CD8-positive, alpha-beta memory T cell (primary cell): ENCODE results near the gene ASCC3. TPM values are rescaled to one million over a fixed set of nuclear protein-coding genes. Genes with fewer than 3 reads are reported as not detected.
A peak's percentile ranks its signal among the peaks of the same experiment; 100 is the strongest.

Source experiments
- CTCF ChIA-PET: fragments of 350-600 bp; sonication (Branson Sonifier 250); formaldehyde crosslinking; loops from one replicate; lab custom pipeline; 2021; ENCODE audit warnings: antibody characterized with exemption; lab: Charles Lee
- POLR2A ChIA-PET: fragments of 350-600 bp; sonication (Branson Sonifier 250); formaldehyde crosslinking; loops from one replicate; lab custom pipeline; 2021; ENCODE audit warnings: antibody characterized with exemption; lab: Charles Lee
- DNase-seq, 5 donors: peaks; one replicate each; pipeline versions ENCODE4 v3.0.0 to v3.0.0-alpha.2; 2020 to 2022; ENCODE audit warnings: mixed read lengths in 1 of 5
- H3K27ac ChIP-seq: one replicate; pipeline ENCODE4 v1.7.0; 2013; ENCODE audit warnings: low read depth, mild to moderate bottlenecking, low read length, moderate library complexity
- H3K27me3 ChIP-seq: 2 replicates; pipeline ENCODE4 v1.7.0; 2013; ENCODE audit warnings: low read length, mild to moderate bottlenecking; ENCODE audit not compliant: insufficient read depth, poor library complexity, severe bottlenecking
- H3K36me3 ChIP-seq: 2 replicates; pipeline ENCODE4 v1.7.0; 2013; ENCODE audit warnings: mild to moderate bottlenecking, low read length, moderate library complexity; ENCODE audit not compliant: insufficient read depth
- H3K4me1 ChIP-seq: 2 replicates; pipeline ENCODE4 v1.7.0; 2013; ENCODE audit warnings: mild to moderate bottlenecking, low read length, moderate library complexity; ENCODE audit not compliant: insufficient read depth
- H3K4me3 ChIP-seq: 2 replicates; pipeline ENCODE4 v1.7.0; 2013; ENCODE audit warnings: mild to moderate bottlenecking, low read length
- H3K9me3 ChIP-seq: 2 replicates; pipeline ENCODE4 v1.7.0; 2013; ENCODE audit warnings: mild to moderate bottlenecking, low read length
- H3K27ac Mint-ChIP-seq, 8 donors: one replicate each; pipeline ENCODE4 v1.8.0; 2020 to 2021; ENCODE audit warnings: mixed read lengths in 8 of 8, mild to moderate bottlenecking in 6 of 8, inconsistent platforms in 3 of 8, moderate library complexity in 3 of 8
- H3K27me3 Mint-ChIP-seq, 2 donors: one replicate each; pipeline ENCODE4 v1.8.0; 2020 to 2021; ENCODE audit warnings: mixed read lengths in 2 of 2, mild to moderate bottlenecking in 1 of 2, moderate library complexity in 1 of 2
- H3K36me3 Mint-ChIP-seq, 3 donors: one replicate each; pipeline ENCODE4 v1.8.0; 2020 to 2021; ENCODE audit warnings: mixed read lengths in 3 of 3, inconsistent platforms in 1 of 3, mild to moderate bottlenecking in 1 of 3
- H3K4me1 Mint-ChIP-seq, 3 donors: one replicate each; pipeline ENCODE4 v1.8.0; 2020 to 2021; ENCODE audit warnings: mixed read lengths in 3 of 3, inconsistent platforms in 1 of 3, mild to moderate bottlenecking in 1 of 3
- H3K4me3 Mint-ChIP-seq, 7 donors: one replicate each; pipeline ENCODE4 v1.8.0; 2020 to 2021; ENCODE audit warnings: mixed read lengths in 7 of 7, mild to moderate bottlenecking in 6 of 7, moderate library complexity in 4 of 7, inconsistent platforms in 2 of 7
- H3K9me3 Mint-ChIP-seq, 5 donors: one replicate each; pipeline ENCODE4 v1.8.0; 2020 to 2022; ENCODE audit warnings: mixed read lengths in 5 of 5, mild to moderate bottlenecking in 3 of 5, moderate library complexity in 2 of 5, inconsistent platforms in 1 of 5
- polyA plus RNA-seq: library from polyadenylated mRNA; unstranded; fragments of 300-500 nt; fragmentation: Illumina TruSeq; gene quantifications from one replicate; pipeline ENCODE4 v1.2.3, GENCODE V29; 2021
- total RNA-seq, 2 experiments: library from RNA; stranded (reverse); gene quantifications; one replicate each; pipeline ENCODE4 v1.2.3, GENCODE V29; 2021

ASCC3 gene
- total and polyA plus RNA-seq, 3 experiments from 2014 or later, result 26.8 to 65.1 (median 64.0) TPM

- Histone ChIP-seq H3K4me3 (no peak overlapping the region), H3K9me3 (no peaks in the 10 kb centered on the region), H3K36me3 (no peaks in the 10 kb centered on the region), H3K4me1 (no peaks in the 10 kb centered on the region), H3K27me3 (no peaks in the 10 kb centered on the region), H3K27ac (no peak overlapping the region)
- POLR2A ChIA-PET, result no interaction called here
- Mint-ChIP-seq H3K4me1 (peaks cover 3 to 28% (median 21%) of the 10 kb centered on the region in 3 donors), H3K4me3 (no peak overlapping the region), H3K36me3 (peaks cover 5 to 54% (median 17%) of the 10 kb centered on the region in 3 donors), H3K27me3 (no peaks in the 10 kb centered on the region), H3K27ac (no peak overlapping the region), H3K9me3 (no peaks in the 10 kb centered on the region)
- CTCF ChIA-PET, result no interaction called here
- DNase-seq, result no peak
Measured at GRCh38 chr6:100796049-100796823, 84.9 kb downstream of the ASCC3 start.

GRCh38 chr6:100790084-100790483 is 91.0 kb downstream of the ASCC3 start:
- ChIA-PET CTCF (no interaction called here), POLR2A (no interaction called here)
- H3K4me3 ChIP-seq, result no peak overlapping the region
- DNase-seq, result no peak
- H3K4me1 ChIP-seq, result no peaks in the 10 kb centered on the region
- peaks cover 7% of the 10 kb centered on the region for H3K36me3 ChIP-seq
- no peak overlapping the region for H3K27ac Mint-ChIP-seq
- H3K4me1 Mint-ChIP-seq, result peaks cover 3 to 29% (median 25%) of the 10 kb centered on the region in 3 donors
- peaks cover 10 to 36% (median 12%) of the 10 kb centered on the region in 3 donors for H3K36me3 Mint-ChIP-seq
- no peaks in the 10 kb centered on the region for H3K27me3 Mint-ChIP-seq
- H3K27ac ChIP-seq, result no peak overlapping the region
- no peaks in the 10 kb centered on the region for H3K9me3 ChIP-seq
- H3K27me3 ChIP-seq, result no peaks in the 10 kb centered on the region
- no peaks in the 10 kb centered on the region for H3K9me3 Mint-ChIP-seq
- peak overlapping the region in 1 of 7 donors; percentile 15 for H3K4me3 Mint-ChIP-seq

GRCh38 chr6:100785982-100786381 is 95.1 kb downstream of the ASCC3 start:
- Histone ChIP-seq H3K4me1 (no peaks in the 10 kb centered on the region), H3K4me3 (no peak overlapping the region), H3K9me3 (no peaks in the 10 kb centered on the region), H3K27me3 (no peaks in the 10 kb centered on the region), H3K27ac (no peak overlapping the region), H3K36me3 (peaks cover 7% of the 10 kb centered on the region)
- Mint-ChIP-seq H3K27ac (peak overlapping the region in 1 of 8 donors; percentile 25), H3K36me3 (peaks cover 10 to 24% (median 12%) of the 10 kb centered on the region in 3 donors), H3K4me3 (no peak overlapping the region), H3K9me3 (no peaks in the 10 kb centered on the region), H3K4me1 (peaks cover 2 to 11% (median 9%) of the 10 kb centered on the region in 3 donors), H3K27me3 (no peaks in the 10 kb centered on the region)
- CTCF ChIA-PET, result no interaction called here
- POLR2A ChIA-PET, result no interaction called here
- no peak for DNase-seq

GRCh38 chr6:100780648-100781047 is 100.5 kb downstream of the ASCC3 start:
- no peak for DNase-seq
- Mint-ChIP-seq H3K27ac (no peak overlapping the region), H3K9me3 (no peaks in the 10 kb centered on the region), H3K27me3 (no peaks in the 10 kb centered on the region), H3K4me3 (no peak overlapping the region), H3K4me1 (peaks cover 0 to 12% (median 0%) of the 10 kb centered on the region in 3 donors), H3K36me3 (peaks cover 0 to 8% (median 6%) of the 10 kb centered on the region in 3 donors)
- CTCF ChIA-PET, result no interaction called here
- Histone ChIP-seq H3K4me3 (no peak overlapping the region), H3K36me3 (no peaks in the 10 kb centered on the region), H3K27ac (no peak overlapping the region), H3K27me3 (no peaks in the 10 kb centered on the region), H3K4me1 (no peaks in the 10 kb centered on the region), H3K9me3 (no peaks in the 10 kb centered on the region)
- POLR2A ChIA-PET, result no interaction called here

GRCh38 chr6:100775667-100776066 is 105.5 kb downstream of the ASCC3 start:
- no peaks in the 10 kb centered on the region for H3K27me3 ChIP-seq
- no peaks in the 10 kb centered on the region for H3K27me3 Mint-ChIP-seq
- H3K9me3 Mint-ChIP-seq, result no peaks in the 10 kb centered on the region
- peaks cover 0 to 12% (median 2%) of the 10 kb centered on the region in 3 donors for H3K4me1 Mint-ChIP-seq
- peaks cover 4 to 16% (median 5%) of the 10 kb centered on the region in 3 donors for H3K36me3 Mint-ChIP-seq
- H3K27ac ChIP-seq, result no peak overlapping the region
- DNase-seq, result no peak
- no peaks in the 10 kb centered on the region for H3K9me3 ChIP-seq
- no peaks in the 10 kb centered on the region for H3K4me1 ChIP-seq
- no peak overlapping the region for H3K4me3 ChIP-seq
- no peaks in the 10 kb centered on the region for H3K36me3 ChIP-seq
- H3K4me3 Mint-ChIP-seq, result no peak overlapping the region
- CTCF ChIA-PET, result no interaction called here
- POLR2A ChIA-PET, result no interaction called here
- H3K27ac Mint-ChIP-seq, result no peak overlapping the region

GRCh38 chr6:100774681-100775080 is 106.4 kb downstream of the ASCC3 start:
- POLR2A ChIA-PET, result no interaction called here
- Histone ChIP-seq H3K9me3 (no peaks in the 10 kb centered on the region), H3K4me3 (no peak overlapping the region), H3K4me1 (no peaks in the 10 kb centered on the region), H3K27ac (no peak overlapping the region), H3K36me3 (no peaks in the 10 kb centered on the region), H3K27me3 (no peaks in the 10 kb centered on the region)
- H3K27me3 Mint-ChIP-seq, result no peaks in the 10 kb centered on the region
- H3K27ac Mint-ChIP-seq, result peak overlapping the region in 2 of 8 donors; percentile 46 to 86
- no peaks in the 10 kb centered on the region for H3K9me3 Mint-ChIP-seq
- DNase-seq, result no peak
- peaks cover 4 to 16% (median 5%) of the 10 kb centered on the region in 3 donors for H3K36me3 Mint-ChIP-seq
- H3K4me3 Mint-ChIP-seq, result no peak overlapping the region
- peaks cover 0 to 17% (median 2%) of the 10 kb centered on the region in 3 donors for H3K4me1 Mint-ChIP-seq
- CTCF ChIA-PET, result no interaction called here

- peaks cover 0 to 5% (median 3%) of the 10 kb centered on the region in 5 donors for H3K9me3 Mint-ChIP-seq
- Histone ChIP-seq H3K4me1 (no peaks in the 10 kb centered on the region), H3K27ac (no peak overlapping the region), H3K4me3 (no peak overlapping the region), H3K36me3 (peaks cover 11% of the 10 kb centered on the region), H3K9me3 (peaks cover 1% of the 10 kb centered on the region), H3K27me3 (no peaks in the 10 kb centered on the region)
- H3K27me3 Mint-ChIP-seq, result no peaks in the 10 kb centered on the region
- peaks cover 24 to 43% (median 27%) of the 10 kb centered on the region in 3 donors for H3K36me3 Mint-ChIP-seq
- ChIA-PET POLR2A (no interaction called here), CTCF (no interaction called here)
- H3K4me3 Mint-ChIP-seq, result no peak overlapping the region
- no peak overlapping the region for H3K27ac Mint-ChIP-seq
- no peak for DNase-seq
- peaks cover 5 to 14% (median 9%) of the 10 kb centered on the region in 3 donors for H3K4me1 Mint-ChIP-seq
Measured at GRCh38 chr6:100768816-100769351, 112.2 kb downstream of the ASCC3 start.

GRCh38 chr6:100763617-100764241 is 117.4 kb downstream of the ASCC3 start:
- Mint-ChIP-seq H3K9me3 (peaks cover 0 to 8% (median 3%) of the 10 kb centered on the region in 5 donors), H3K36me3 (peaks cover 58 to 78% (median 69%) of the 10 kb centered on the region in 3 donors), H3K27ac (no peak overlapping the region), H3K4me3 (no peak overlapping the region), H3K4me1 (peaks cover 1 to 7% (median 4%) of the 10 kb centered on the region in 3 donors), H3K27me3 (no peaks in the 10 kb centered on the region)
- ChIA-PET POLR2A (no interaction called here), CTCF (no interaction called here)
- Histone ChIP-seq H3K27me3 (no peaks in the 10 kb centered on the region), H3K4me1 (no peaks in the 10 kb centered on the region), H3K4me3 (no peak overlapping the region), H3K36me3 (peaks cover 24% of the 10 kb centered on the region), H3K27ac (no peak overlapping the region), H3K9me3 (peaks cover 3% of the 10 kb centered on the region)
- no peak for DNase-seq
